Astrocyte of the hippocampus (primary cell): ENCODE measurements around the gene TNRC18.
A peak's percentile ranks its signal among the peaks of the same experiment; 100 is the strongest.

Experiments
- DNase-seq: peaks from one replicate; pipeline ENCODE4 v3.0.0; 2011; ENCODE audit warnings: low read depth, low spot score

The TNRC18 gene

GRCh38 chr7:5429253-5429856 lies 5.7 kb upstream of the TNRC18 start:
- DNase-seq: peak; percentile 77

- peak; percentile 83 for DNase-seq
These were observed 5.0 kb upstream of the TNRC18 start for GRCh38 chr7:5428478-5429252.

- DNase-seq: no peak
These were observed 2.5 kb upstream of the TNRC18 start for GRCh38 chr7:5426226-5426475.

GRCh38 chr7:5425507-5426225 lies 2.0 kb upstream of the TNRC18 start:
- DNase-seq: peak; percentile 92

GRCh38 chr7:5424749-5425506 lies 1.3 kb upstream of the TNRC18 start:
- peak; percentile 67 for DNase-seq

- peak; percentile 99 for DNase-seq
These were observed 528 bp upstream of the TNRC18 start for GRCh38 chr7:5423976-5424748.

GRCh38 chr7:5422396-5423305 lies 983 bp downstream of the TNRC18 start:
- peak; percentile 53 for DNase-seq

GRCh38 chr7:5421714-5422395 lies 1.8 kb downstream of the TNRC18 start:
- DNase-seq: peak; percentile 82

- peak; percentile 37 for DNase-seq
These were observed 2.5 kb downstream of the TNRC18 start for GRCh38 chr7:5420881-5421713.

- peak; percentile 47 for DNase-seq
These were observed 3.4 kb downstream of the TNRC18 start for GRCh38 chr7:5420067-5420880.

- peak; percentile 57 for DNase-seq
These were observed 4.0 kb downstream of the TNRC18 start for GRCh38 chr7:5419539-5420066.

- no peak for DNase-seq
These were observed 5.4 kb downstream of the TNRC18 start for GRCh38 chr7:5418285-5418582.

GRCh38 chr7:5417106-5418071 lies 6.2 kb downstream of the TNRC18 start:
- peak; percentile 71 for DNase-seq

GRCh38 chr7:5414916-5415315 lies 8.7 kb downstream of the TNRC18 start:
- peak; percentile 47 for DNase-seq

- no peak for DNase-seq
These were observed 10.2 kb downstream of the TNRC18 start for GRCh38 chr7:5413449-5413786.

GRCh38 chr7:5408777-5409176 lies 14.9 kb downstream of the TNRC18 start:
- DNase-seq: peak; percentile 58
